GM12878 (cell line): Measurements from ENCODE around the gene FSHR. TPM values are rescaled to one million over a fixed set of nuclear protein-coding genes. Genes with fewer than 3 reads are reported as not detected.

Experiments
- ATAC-seq: fragments of 200-7000 bp; cut with Tn5 transposase; 3 replicates; pipeline ENCODE4 v1.9.1; 2020; ENCODE audit warnings: mild to moderate bottlenecking, moderate library complexity
- BruUV-seq: library from RNA; stranded (reverse); fragments of 400-500 nt; replicated peaks from 2 replicates; lab custom pipeline; 2021; lab: Mats Ljungman, UMichigan
- CTCF ChIA-PET: fragments of 300-600 bp; sonication (Branson Sonifier 250); formaldehyde crosslinking; extraction: SDS; loops from one replicate; lab custom pipeline; 2021; ENCODE audit warnings: inconsistent platforms; lab: Yijun Ruan, JAX
- POLR2A ChIA-PET: fragments of 350-600 bp; formaldehyde crosslinking; extraction: SDS; loops from one replicate; lab custom pipeline; 2021; ENCODE audit warnings: inconsistent platforms; lab: Charles Lee
- RAD21 ChIA-PET: fragments of 300-600 bp; sonication (Branson Sonifier 250); formaldehyde crosslinking; loops from one replicate; lab custom pipeline; 2023; ENCODE audit warnings: antibody characterized with exemption; ENCODE audit not compliant: unreplicated experiment; lab: Charles Lee
- SMC1A ChIA-PET: fragments of 300-600 bp; sonication (Branson Sonifier 250); formaldehyde crosslinking; loops from one replicate; lab custom pipeline; 2023; ENCODE audit not compliant: unreplicated experiment, uncharacterized antibody; lab: Charles Lee
- DNase-seq: peaks from one replicate; pipeline ENCODE4 v3.0.0-alpha.2; 2011; ENCODE audit warnings: low read depth, low spot score
- FAIRE-seq: peaks from 3 replicates; lab custom pipeline; 2011; peaks lifted over from hg19 to GRCh38; lab: Jason Lieb, UNC
- H2AFZ ChIP-seq: 2 replicates; pipeline ENCODE4 v1.6.0; 2011; ENCODE audit warnings: low read depth, low read length, control low read depth; ENCODE audit not compliant: control insufficient read depth
- H3K27ac ChIP-seq: 2 replicates; pipeline ENCODE4 v1.5.1; 2011; ENCODE audit warnings: control low read depth; ENCODE audit not compliant: control insufficient read depth, insufficient read depth
- H3K27me3 ChIP-seq, 2 experiments: replicated peaks in 1 of 2; 2 replicates each; pipeline versions ENCODE4 v1.6.0 to v1.6.1; 2011; ENCODE audit warnings: low read length in 1 of 2; ENCODE audit not compliant: control insufficient read depth in 2 of 2, insufficient read depth in 2 of 2
- H3K36me3 ChIP-seq, 2 experiments: 2 replicates each; pipeline ENCODE4 v1.5.1; 2011; ENCODE audit warnings: low read length in 1 of 2; ENCODE audit not compliant: control insufficient read depth in 2 of 2, insufficient read depth in 2 of 2
- H3K4me1 ChIP-seq: 2 replicates; pipeline ENCODE4 v1.6.1; 2011; ENCODE audit warnings: mild to moderate bottlenecking, low read length, moderate library complexity, mixed read lengths; ENCODE audit not compliant: control insufficient read depth, insufficient read depth
- H3K4me2 ChIP-seq: 2 replicates; pipeline ENCODE4 v1.6.0; 2011; ENCODE audit warnings: control low read depth; ENCODE audit not compliant: control insufficient read depth, insufficient read depth
- H3K4me3 ChIP-seq: fragments of 200-600 bp; sonication (generic); 2 replicates; pipeline ENCODE4 v1.5.1; 2016
- H3K79me2 ChIP-seq: 2 replicates; pipeline ENCODE4 v1.6.0; 2011; ENCODE audit warnings: low read length; ENCODE audit not compliant: control insufficient read depth, insufficient read depth
- H3K9ac ChIP-seq: 2 replicates; pipeline ENCODE4 v1.8.0; 2011; ENCODE audit warnings: low read length, control low read depth, mixed read lengths; ENCODE audit not compliant: control insufficient read depth, insufficient read depth
- H3K9me3 ChIP-seq: replicated peaks from 3 replicates; pipeline ENCODE4 v1.5.1; 2011; ENCODE audit warnings: mild to moderate bottlenecking, low read length; ENCODE audit not compliant: control insufficient read depth, insufficient read depth
- H4K20me1 ChIP-seq: 2 replicates; pipeline ENCODE4 v1.6.0; 2011; ENCODE audit not compliant: control insufficient read depth, insufficient read depth
- CBX3 ChIP-seq: fragments of 200-600 bp; sonication (generic); IDR thresholded peaks from 2 replicates; pipeline ENCODE4 v1.6.1; 2016; ENCODE audit warnings: low read depth, borderline replicate concordance
- JUNB ChIP-seq: IDR thresholded peaks from 2 replicates; pipeline ENCODE4 v1.6.1; 2016; ENCODE audit warnings: antibody characterized with exemption, mild to moderate bottlenecking
- NRF1 ChIP-seq: conservative IDR thresholded peaks from 2 replicates; pipeline ENCODE4 v1.6.1; 2011; ENCODE audit warnings: mild to moderate bottlenecking, low read depth, low read length, improper control_type of control experiment
- SMAD5 ChIP-seq: IDR thresholded peaks from 2 replicates; pipeline ENCODE4 v1.6.1; 2016; ENCODE audit warnings: antibody characterized with exemption, low read depth
- SPI1 ChIP-seq: IDR thresholded peaks from 2 replicates; pipeline ENCODE4 v1.6.1; 2011; ENCODE audit warnings: low read depth, mild to moderate bottlenecking, low read length, moderate library complexity, borderline replicate concordance; ENCODE audit not compliant: insufficient read depth
- TCF3 ChIP-seq: IDR thresholded peaks from 2 replicates; pipeline ENCODE4 v1.6.1; 2012; ENCODE audit warnings: low read depth, mild to moderate bottlenecking, low read length, borderline replicate concordance; ENCODE audit not compliant: insufficient read depth
- ZBTB11 ChIP-seq: fragments of 450-650 bp; formaldehyde crosslinking; IDR thresholded peaks from 2 replicates; pipeline ENCODE4 v1.5.0; 2022; ENCODE audit warnings: mild to moderate bottlenecking, missing genetic modification characterization
- ZNF384 ChIP-seq: IDR thresholded peaks from 2 replicates; pipeline ENCODE4 v1.6.1; 2012; ENCODE audit warnings: low read depth, mild to moderate bottlenecking, low read length, improper control_type of control experiment, borderline replicate concordance
- WGBS: methylation state at CpG from one replicate; pipeline ENCODE4 v1.1.6; 2016; ENCODE audit warnings: low lambda C conversion rate; ENCODE audit not compliant: insufficient replicate concordance, insufficient coverage; ENCODE audit errors: missing lambda C conversion rate; 5-methylcytosine and 5-hydroxymethylcytosine counted together
- in situ Hi-C: fragments of 300-500 bp; cut with MboI; formaldehyde crosslinking; loops from 9 replicates; pipeline ENCODE4 v1.14.3; 2018; ENCODE audit warnings: mixed read lengths
- intact Hi-C: fragments of 100-400 bp; cut with micrococcal nuclease; formaldehyde crosslinking; loops from one replicate; pipeline ENCODE4 v1.14.2; 2022; ENCODE audit not compliant: unreplicated experiment
- polyA plus RNA-seq, 11 experiments: library from polyadenylated mRNA; depleted of rRNA in 4 of 11; unstranded in 6 of 11; stranded (reverse) in 5 of 11; fragments of >200 nt; fragmentation: Nextera tagmentation in 4 of 11; fragmentation: Illumina TruSeq in 1 of 11; extraction: Ambion mirVana in 4 of 11; extraction: Trizol in 1 of 11; gene quantifications; 1 replicate in 1 of 11; 2 replicates in 10 of 11; pipeline versions ENCODE4 v1.2.1 to v1.2.3, GENCODE V29; 2011 to 2016; ENCODE audit warnings: inconsistent platforms in 2 of 11, missing spikeins in 2 of 11, low read depth in 1 of 11
- total RNA-seq, 4 experiments: library from RNA; depleted of rRNA in 3 of 4; stranded (reverse); fragments of >200 nt in 3 of 4; fragmentation: Illumina TruSeq in 1 of 4; extraction: Trizol in 1 of 4; gene quantifications; 2 replicates each; pipeline versions ENCODE4 v1.2.1 to v1.2.3, GENCODE V29; 2013 to 2021
- TF ChIP-seq, protein P1 (sequence below), 3 experiments: IDR thresholded peaks in 2 of 3; conservative IDR thresholded peaks in 1 of 3; 2 replicates each; pipeline ENCODE4 v1.5.1; 2011; ENCODE audit warnings: low read depth in 3 of 3, low read length in 3 of 3, mild to moderate bottlenecking in 3 of 3, control low read depth in 2 of 3, moderate library complexity in 2 of 3, inconsistent platforms in 1 of 3, mixed read lengths in 1 of 3; ENCODE audit not compliant: control insufficient read depth in 2 of 3, insufficient read depth in 1 of 3; ENCODE audit errors: extremely low read depth in 1 of 3

Gene FSHR
- total and polyA plus RNA-seq, 10 of the 15 experiments (the other 5 are each of a cell fraction or from before 2014, with no cell fraction given) = not detected

DNA sequence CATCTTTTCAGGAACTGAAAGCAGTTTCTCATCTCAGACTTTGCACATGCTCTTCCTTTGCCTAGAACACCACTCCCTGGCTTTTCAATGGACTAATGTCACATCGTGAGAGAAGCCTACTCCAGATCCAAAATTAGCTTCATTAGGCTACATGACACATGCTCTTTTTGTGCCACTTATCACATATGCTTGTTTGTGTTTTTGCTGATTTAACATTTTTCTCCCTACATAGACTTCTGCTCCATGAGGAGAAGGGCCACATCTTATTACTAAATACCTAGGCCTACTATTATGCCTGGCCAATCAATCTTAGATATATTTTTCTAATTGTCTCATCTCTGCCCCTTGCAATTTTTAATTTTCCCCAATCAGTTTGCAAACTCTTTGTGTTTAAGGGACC lies 212.4 kb downstream of the FSHR start:
- no peaks in the 10 kb centered on the region for H3K9me3 ChIP-seq
- ChIA-PET SMC1A (no interaction called here), RAD21 (no interaction called here), CTCF (interaction anchor here (1.1 to 1.6 kb wide), 2 partner anchors 549 to 1460 kb away, joined by 3 to 6 read pairs; no protein-coding TSS in a partner anchor), POLR2A (no interaction called here)
- BruUV-seq = no TSS peak
- no peaks in the 10 kb centered on the region for H4K20me1 ChIP-seq
- 0% methylated on average over 1 of the region's 1 CpG for WGBS
- no peak overlapping the region for H3K9ac ChIP-seq
- in situ Hi-C loops = loop anchor here (10.0 kb wide), 3 partner anchors 553 to 1463 kb away; no protein-coding TSS in a partner anchor
- no peaks in the 10 kb centered on the region for H3K4me1 ChIP-seq
- no peaks in the 10 kb centered on the region for H3K79me2 ChIP-seq
- intact Hi-C loops = loop anchor here (10.0 kb wide), 3 partner anchors 233 to 1553 kb away; no protein-coding TSS in a partner anchor
- H2AFZ ChIP-seq = no peak overlapping the region
- TF ChIP-seq CBX3 (no peak), JUNB (no peak), TCF3 (no peak), SMAD5 (no peak), ZNF384 (no peak), ZBTB11 (no peak), SPI1 (peak; percentile 22; the same call in 1 of the 2 replicates), NRF1 (no peak)
- TF ChIP-seq, protein P1, sequence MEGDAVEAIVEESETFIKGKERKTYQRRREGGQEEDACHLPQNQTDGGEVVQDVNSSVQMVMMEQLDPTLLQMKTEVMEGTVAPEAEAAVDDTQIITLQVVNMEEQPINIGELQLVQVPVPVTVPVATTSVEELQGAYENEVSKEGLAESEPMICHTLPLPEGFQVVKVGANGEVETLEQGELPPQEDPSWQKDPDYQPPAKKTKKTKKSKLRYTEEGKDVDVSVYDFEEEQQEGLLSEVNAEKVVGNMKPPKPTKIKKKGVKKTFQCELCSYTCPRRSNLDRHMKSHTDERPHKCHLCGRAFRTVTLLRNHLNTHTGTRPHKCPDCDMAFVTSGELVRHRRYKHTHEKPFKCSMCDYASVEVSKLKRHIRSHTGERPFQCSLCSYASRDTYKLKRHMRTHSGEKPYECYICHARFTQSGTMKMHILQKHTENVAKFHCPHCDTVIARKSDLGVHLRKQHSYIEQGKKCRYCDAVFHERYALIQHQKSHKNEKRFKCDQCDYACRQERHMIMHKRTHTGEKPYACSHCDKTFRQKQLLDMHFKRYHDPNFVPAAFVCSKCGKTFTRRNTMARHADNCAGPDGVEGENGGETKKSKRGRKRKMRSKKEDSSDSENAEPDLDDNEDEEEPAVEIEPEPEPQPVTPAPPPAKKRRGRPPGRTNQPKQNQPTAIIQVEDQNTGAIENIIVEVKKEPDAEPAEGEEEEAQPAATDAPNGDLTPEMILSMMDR (IDR thresholded peaks at IDR 0.05 in 2 of 3, conservative IDR thresholded peaks at IDR 0.05 in 1 of 3; ENCODE audit: control insufficient read depth in 2 of 3, extremely low read depth in 1 of 3, insufficient read depth in 1 of 3, low read depth in 3 of 3, low read length in 3 of 3) = no peak
- FAIRE-seq (no peak), DNase-seq (no peak), ATAC-seq (no peak)
- no peak overlapping the region for H3K27ac ChIP-seq
- no peaks in the 10 kb centered on the region for H3K36me3 ChIP-seq
- no peak overlapping the region for H3K4me2 ChIP-seq
- H3K4me3 ChIP-seq = no peak overlapping the region
- H3K27me3 ChIP-seq = peaks cover 0 to 2% of the 10 kb centered on the region in 2 experiments; a peak in 1 of 4 replicates
